Fibroblast of villous mesenchyme (primary cell): ENCODE results near the gene PRSS56. TPM values are rescaled to one million over a fixed set of nuclear protein-coding genes. Genes with fewer than 3 reads are reported as not detected.
"Not testable (repeated sequence)": the region's sequence is repeated elsewhere in the genome, so short reads cannot be mapped to it uniquely, and the experiment has no call there.

Experiments used
- DNase-seq: peaks from one replicate; pipeline ENCODE4 v3.0.0-alpha.2; 2010; ENCODE audit warnings: low read depth
- H3K4me3 ChIP-seq: 2 replicates; pipeline ENCODE4 v1.5.1; 2011; ENCODE audit warnings: low read depth, mild to moderate bottlenecking, low read length
- CTCF ChIP-seq: IDR thresholded peaks from 2 replicates; pipeline ENCODE4 v1.5.1; 2012; ENCODE audit warnings: low read depth, mild to moderate bottlenecking, low read length; ENCODE audit not compliant: insufficient read depth
- total RNA-seq: library from RNA; depleted of rRNA; stranded (reverse); fragments of >200 nt; gene quantifications from 2 replicates; pipeline ENCODE4 v1.2.3, GENCODE V29; 2012

Gene PRSS56
- total RNA-seq, 1 donor = not detected

GRCh38 chr2:232532419-232532818, 12.2 kb downstream of the PRSS56 start:
- DNase-seq = no peak
- no peak for TF ChIP-seq CTCF
- H3K4me3 ChIP-seq = no peak overlapping the region

- DNase-seq, H3K4me3 ChIP-seq: not testable (repeated sequence)
Observed at GRCh38 chr2:232532821-232533220, 12.6 kb downstream of the PRSS56 start.

- TF ChIP-seq CTCF = no peak
- peak; percentile 13 for DNase-seq
- no peak overlapping the region for H3K4me3 ChIP-seq
Observed at GRCh38 chr2:232533944-232534710, 13.9 kb downstream of the PRSS56 start.

DNA sequence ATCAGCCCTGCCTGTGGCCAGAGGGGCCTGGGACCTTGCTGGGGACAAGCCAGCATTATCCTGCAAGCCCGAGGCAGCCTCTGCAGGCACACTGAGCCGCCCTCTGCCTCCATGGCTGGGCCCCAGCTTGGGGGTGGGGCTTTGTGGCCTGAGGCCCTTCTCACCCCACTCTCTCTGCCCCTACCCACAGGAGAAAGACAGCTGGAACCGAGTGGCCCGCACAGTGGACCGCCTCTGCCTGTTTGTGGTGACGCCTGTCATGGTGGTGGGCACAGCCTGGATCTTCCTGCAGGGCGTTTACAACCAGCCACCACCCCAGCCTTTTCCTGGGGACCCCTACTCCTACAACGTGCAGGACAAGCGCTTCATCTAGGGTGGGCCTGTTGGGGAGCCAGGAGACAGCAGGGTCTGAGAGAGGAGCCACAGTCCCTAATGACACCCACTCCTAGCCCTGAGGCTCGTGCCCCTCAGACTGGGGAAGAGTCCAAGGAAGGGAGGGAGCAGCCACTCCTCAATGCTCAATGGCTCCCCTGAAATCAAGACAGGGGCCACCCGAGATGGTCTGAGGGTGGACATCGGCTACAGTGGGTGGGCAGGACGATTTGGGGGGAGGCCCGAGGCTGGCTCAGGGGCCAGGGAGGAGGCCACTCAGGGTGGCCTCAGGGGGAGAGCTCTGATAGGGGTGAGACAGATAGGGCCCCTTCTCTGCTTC, 14.9 kb downstream of the PRSS56 start:
- H3K4me3 ChIP-seq = no peak overlapping the region
- DNase-seq = no peak
- TF ChIP-seq CTCF = no peak

GRCh38 chr2:232535761-232536530, 15.8 kb downstream of the PRSS56 start:
- TF ChIP-seq CTCF = no peak
- DNase-seq = no peak
- no peak overlapping the region for H3K4me3 ChIP-seq

- peak; percentile 29 for TF ChIP-seq CTCF
- H3K4me3 ChIP-seq = no peak overlapping the region
- DNase-seq = no peak
Observed at GRCh38 chr2:232537079-232537478, 16.9 kb downstream of the PRSS56 start.

DNA sequence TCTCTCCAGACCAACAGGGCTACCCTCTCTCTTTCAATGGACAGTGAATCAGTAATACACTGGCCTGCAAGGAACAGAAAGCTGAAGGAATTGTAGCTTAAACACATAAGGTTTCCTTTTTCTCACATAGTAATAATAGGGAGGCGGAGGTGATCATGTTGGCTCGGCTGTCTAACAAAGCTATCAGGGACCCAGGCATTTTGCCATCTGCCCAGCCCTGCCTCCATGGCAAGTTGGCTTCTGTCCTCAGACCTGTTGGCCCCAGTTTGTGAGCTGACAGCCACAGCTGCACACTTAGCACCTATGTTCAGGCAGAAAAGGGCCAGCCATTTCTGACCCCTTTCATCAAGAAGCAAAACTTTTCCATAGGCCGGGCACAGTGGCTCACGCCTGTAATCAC, 17.3 kb downstream of the PRSS56 start:
- no peak for DNase-seq
- no peak for TF ChIP-seq CTCF

More for the DNA sequence above, 17.3 kb downstream of the PRSS56 start:
- no peak overlapping the region for H3K4me3 ChIP-seq
